SU-DHL-6 (cell line): ENCODE measurements around the gene ABCA13.

Source experiments
- H2AFZ ChIP-seq: fragments of 200-600 bp; sonication (generic); 2 replicates; pipeline ENCODE4 v1.6.1; 2014; ENCODE audit warnings: low read depth, mild to moderate bottlenecking, moderate library complexity, mixed read lengths, antibody characterized with exemption, low read length; ENCODE audit not compliant: severe bottlenecking
- H3F3A ChIP-seq: fragments of 200-600 bp; shearing (Covaris generic); 2 replicates; pipeline ENCODE4 v1.6.0; 2016; ENCODE audit warnings: antibody characterized with exemption, mild to moderate bottlenecking; ENCODE audit not compliant: insufficient read depth
- H3K27ac ChIP-seq: fragments of 200-600 bp; sonication (generic); 2 replicates; pipeline ENCODE4 v1.5.1; 2016; ENCODE audit warnings: low read depth, mild to moderate bottlenecking, low read length, moderate library complexity, mixed read lengths
- H3K27me3 ChIP-seq: fragments of 200-600 bp; sonication (generic), shearing (Covaris generic); 2 replicates; pipeline ENCODE4 v1.6.0; 2014; ENCODE audit warnings: mild to moderate bottlenecking, low read length
- H3K36me3 ChIP-seq: fragments of 200-600 bp; sonication (generic); 2 replicates; pipeline ENCODE4 v1.6.1; 2014; ENCODE audit warnings: mild to moderate bottlenecking, low read length, mixed read lengths
- H3K4me2 ChIP-seq: fragments of 300-600, 200-600 bp; shearing (Covaris generic), sonication (generic); 2 replicates; pipeline ENCODE4 v1.6.0; 2014; ENCODE audit warnings: low read length, low read depth, mild to moderate bottlenecking; ENCODE audit not compliant: poor library complexity, severe bottlenecking
- H3K4me3 ChIP-seq: fragments of 200-600 bp; sonication (generic); 2 replicates; pipeline ENCODE4 v1.5.1; 2014; ENCODE audit warnings: antibody characterized with exemption, low read length, mild to moderate bottlenecking, mixed read lengths; ENCODE audit not compliant: insufficient read depth, poor library complexity, severe bottlenecking
- H3K79me2 ChIP-seq: fragments of 200-600 bp; sonication (generic); 2 replicates; pipeline ENCODE4 v1.6.1; 2014; ENCODE audit warnings: mild to moderate bottlenecking, low read length, moderate library complexity; ENCODE audit not compliant: insufficient read depth
- H3K9ac ChIP-seq: fragments of 200-600 bp; sonication (generic); 2 replicates; pipeline ENCODE4 v1.7.0; 2014; ENCODE audit warnings: mild to moderate bottlenecking, low read length
- H3K9me2 ChIP-seq: fragments of 200-600 bp; sonication (generic); replicated peaks from 2 replicates; pipeline ENCODE4 v1.6.1; 2014; ENCODE audit warnings: low read length; ENCODE audit not compliant: insufficient read depth
- H3K9me3 ChIP-seq: fragments of 200-600 bp; sonication (generic); 2 replicates; pipeline ENCODE4 v1.6.1; 2014; ENCODE audit warnings: low read length, mixed read lengths; ENCODE audit not compliant: insufficient read depth
- H4K20me1 ChIP-seq: fragments of 200-600 bp; sonication (generic); 2 replicates; pipeline ENCODE4 v1.6.1; 2014; ENCODE audit warnings: low read depth, mild to moderate bottlenecking, antibody characterized with exemption, low read length, moderate library complexity, mixed read lengths
- CTCF ChIP-seq: fragments of 200-600 bp; sonication (generic); IDR thresholded peaks from one replicate; pipeline ENCODE4 v1.5.1; 2017; ENCODE audit warnings: antibody characterized with exemption, mild to moderate bottlenecking, low read length, moderate library complexity; ENCODE audit not compliant: insufficient read depth, poor library complexity, severe bottlenecking
- EZH2phosphoT487 ChIP-seq: fragments of 200-600 bp; sonication (generic), shearing (Covaris generic); conservative IDR thresholded peaks from 2 replicates; pipeline ENCODE4 v1.6.1; 2018; ENCODE audit warnings: mild to moderate bottlenecking, antibody characterized with exemption, low read length, moderate library complexity, mixed read lengths

ABCA13 gene

DNA sequence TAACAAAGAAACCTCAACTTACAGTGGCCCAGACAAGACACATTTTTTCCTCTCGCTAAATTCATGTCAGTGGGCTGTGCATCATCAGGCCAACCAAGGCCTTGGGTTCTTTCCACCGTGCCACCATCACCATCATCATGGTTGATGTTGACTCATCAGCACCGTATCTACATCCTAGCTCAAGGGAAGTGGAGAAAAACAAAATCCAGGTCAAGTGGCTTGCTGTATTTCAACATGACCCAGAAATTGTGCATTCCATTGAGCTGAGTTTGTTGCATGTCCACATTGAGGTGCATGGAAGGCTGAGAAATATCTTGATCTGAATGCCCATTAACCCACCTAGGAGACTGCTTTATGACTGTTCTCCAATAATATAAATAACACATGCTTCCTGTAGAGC is 440.7 kb downstream of the ABCA13 start:
- no peak overlapping the region for H3K4me3 ChIP-seq
- H3K9me2 ChIP-seq: no peaks in the 10 kb centered on the region
- H3K79me2 ChIP-seq: no peaks in the 10 kb centered on the region
- no peak overlapping the region for H3K9ac ChIP-seq
- H2AFZ ChIP-seq: no peak overlapping the region
- H4K20me1 ChIP-seq: no peaks in the 10 kb centered on the region
- TF ChIP-seq CTCF: no peak
- H3K4me2 ChIP-seq: no peak overlapping the region
- H3F3A ChIP-seq: no peaks in the 10 kb centered on the region
- H3K36me3 ChIP-seq: no peaks in the 10 kb centered on the region
- H3K27me3 ChIP-seq: no peaks in the 10 kb centered on the region
- no peak overlapping the region for H3K27ac ChIP-seq
- H3K9me3 ChIP-seq: no peaks in the 10 kb centered on the region

- H3K4me2 ChIP-seq: no peak overlapping the region
- no peak overlapping the region for H2AFZ ChIP-seq
- H3K9ac ChIP-seq: no peak overlapping the region
- no peaks in the 10 kb centered on the region for H3F3A ChIP-seq
- TF ChIP-seq EZH2phosphoT487 (no peak), CTCF (no peak)
- no peaks in the 10 kb centered on the region for H3K9me2 ChIP-seq
- no peaks in the 10 kb centered on the region for H3K79me2 ChIP-seq
- no peaks in the 10 kb centered on the region for H3K36me3 ChIP-seq
- H4K20me1 ChIP-seq: no peaks in the 10 kb centered on the region
- H3K27ac ChIP-seq: no peak overlapping the region
- H3K4me3 ChIP-seq: no peak overlapping the region
- no peaks in the 10 kb centered on the region for H3K9me3 ChIP-seq
- no peaks in the 10 kb centered on the region for H3K27me3 ChIP-seq
These were observed 446.2 kb downstream of the ABCA13 start for GRCh38 chr7:48617508-48617907.

DNA sequence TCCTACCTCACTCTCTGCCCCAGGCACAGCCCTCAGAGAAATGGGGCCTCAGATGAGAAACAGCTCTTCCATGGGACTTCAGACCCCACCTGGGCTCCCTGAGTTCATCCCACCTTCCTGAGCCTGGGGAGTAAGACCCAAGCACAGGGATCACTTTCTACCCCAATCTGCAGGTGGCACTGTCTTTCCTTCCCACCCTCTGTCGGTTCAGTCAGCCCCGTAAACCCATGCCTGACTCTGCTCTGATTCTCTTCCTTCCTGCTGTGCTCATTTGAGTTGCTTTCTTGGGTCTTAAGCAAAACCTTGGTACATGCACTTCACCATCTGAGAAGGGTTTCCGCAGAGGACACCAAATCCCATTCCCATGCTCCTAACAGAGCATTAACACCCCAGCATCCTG is 446.7 kb downstream of the ABCA13 start:
- TF ChIP-seq EZH2phosphoT487 (no peak), CTCF (no peak)
- Histone ChIP-seq H3K9ac (no peak overlapping the region), H3K4me3 (no peak overlapping the region), H3F3A (no peaks in the 10 kb centered on the region), H3K4me2 (no peak overlapping the region), H3K9me2 (no peaks in the 10 kb centered on the region), H3K36me3 (no peaks in the 10 kb centered on the region), H2AFZ (no peak overlapping the region), H3K9me3 (no peaks in the 10 kb centered on the region), H4K20me1 (no peaks in the 10 kb centered on the region), H3K27ac (no peak overlapping the region), H3K79me2 (no peaks in the 10 kb centered on the region), H3K27me3 (no peaks in the 10 kb centered on the region)

GRCh38 chr7:48621076-48621475 is 449.8 kb downstream of the ABCA13 start:
- no peak overlapping the region for H2AFZ ChIP-seq
- H3K27ac ChIP-seq: no peak overlapping the region
- TF ChIP-seq CTCF (no peak), EZH2phosphoT487 (no peak)
- no peak overlapping the region for H3K9ac ChIP-seq
- no peak overlapping the region for H3K4me3 ChIP-seq
- no peaks in the 10 kb centered on the region for H3K9me3 ChIP-seq
- H3K27me3 ChIP-seq: no peaks in the 10 kb centered on the region
- H3K79me2 ChIP-seq: no peaks in the 10 kb centered on the region
- no peaks in the 10 kb centered on the region for H4K20me1 ChIP-seq
- H3F3A ChIP-seq: no peaks in the 10 kb centered on the region
- no peak overlapping the region for H3K4me2 ChIP-seq
- no peaks in the 10 kb centered on the region for H3K9me2 ChIP-seq
- no peaks in the 10 kb centered on the region for H3K36me3 ChIP-seq
